ENCODE measurements around the gene KLHL10. TPM values are rescaled to one million over a fixed set of nuclear protein-coding genes. Genes with fewer than 3 reads are reported as not detected.

KLHL10 gene
- total and polyA plus RNA-seq, 2 experiments from 2014 or later = 0.13 to 0.42 TPM

DNA sequence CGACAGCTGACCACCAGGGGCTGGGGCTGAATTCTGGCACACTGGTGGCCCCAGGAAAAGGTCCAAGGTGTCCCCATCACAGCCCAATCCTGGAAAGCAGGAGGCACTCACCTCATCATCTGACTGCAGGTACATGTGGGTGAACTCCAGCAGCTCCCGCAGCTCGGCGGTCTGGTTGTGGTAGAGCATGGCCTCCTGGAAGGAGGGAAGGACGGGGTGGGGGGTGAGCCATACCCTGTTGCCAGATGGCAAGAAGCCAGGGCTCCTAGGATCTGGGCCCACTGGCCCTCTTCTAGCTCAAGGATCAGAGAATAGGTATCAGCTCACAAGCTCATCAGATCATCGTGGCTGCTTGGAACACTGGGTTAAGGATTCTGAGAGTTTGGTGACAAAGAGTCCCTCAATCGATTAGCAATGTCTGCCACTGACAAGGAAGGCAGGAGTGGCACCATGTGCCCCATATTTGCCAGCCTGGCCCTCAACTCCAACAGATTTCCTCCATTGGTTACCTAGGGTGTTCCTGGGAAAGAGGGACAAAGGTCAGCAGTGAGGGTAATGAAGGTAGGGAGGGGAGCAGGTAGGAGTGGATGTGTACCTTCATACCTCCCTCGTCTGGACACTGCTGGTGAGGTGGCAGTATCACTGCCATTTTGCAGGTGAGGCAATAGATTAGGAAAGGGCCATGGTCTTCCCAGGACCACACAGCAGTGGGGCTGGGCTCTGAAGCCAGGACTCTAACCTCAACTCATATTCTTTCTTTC is 30.8 kb upstream of the KLHL10 start:
- Mint-ChIP-seq H3K4me3 (no peak overlapping the region), H3K36me3 (ENCODE audit: low read depth) (peaks cover 50% of the 10 kb centered on the region), H3K27me3 (ENCODE audit: insufficient read depth, low read depth, poor library complexity) (peaks cover 14% of the 10 kb centered on the region), H3K27ac (no peak overlapping the region), H3K4me1 (peaks cover 17% of the 10 kb centered on the region), H3K9me3 (peaks cover 9% of the 10 kb centered on the region; the same call in 2 of the 3 replicates)
- no peak overlapping the region for H2AFZ ChIP-seq
- peaks cover 11% of the 10 kb centered on the region for H3K4me1 ChIP-seq (ENCODE audit: insufficient read depth)
- TF ChIP-seq CREB1 (CRISPR knock-in tag; IDR thresholded peaks at IDR 0.05; ENCODE audit: low read depth) (no peak), NANOG (IDR thresholded peaks at IDR 0.05; ENCODE audit: borderline replicate concordance) (no peak), CTCF (conservative IDR thresholded peaks at IDR 0.05; ENCODE audit: low read depth in 2 of 2) (no peak), JUNB (IDR thresholded peaks at IDR 0.05; ENCODE audit: unreplicated experiment) (no peak), REST (IDR thresholded peaks at IDR 0.05; ENCODE audit: unreplicated experiment) (no peak), ZNF331 (CRISPR knock-in tag; IDR thresholded peaks at IDR 0.05; ENCODE audit: low read depth) (no peak), STAT1 (IDR thresholded peaks at IDR 0.05; ENCODE audit: unreplicated experiment) (no peak), POLR2AphosphoS5 (IDR thresholded peaks at IDR 0.05; ENCODE audit: low read depth) (no peak)
- TF ChIP-seq, protein P1, sequence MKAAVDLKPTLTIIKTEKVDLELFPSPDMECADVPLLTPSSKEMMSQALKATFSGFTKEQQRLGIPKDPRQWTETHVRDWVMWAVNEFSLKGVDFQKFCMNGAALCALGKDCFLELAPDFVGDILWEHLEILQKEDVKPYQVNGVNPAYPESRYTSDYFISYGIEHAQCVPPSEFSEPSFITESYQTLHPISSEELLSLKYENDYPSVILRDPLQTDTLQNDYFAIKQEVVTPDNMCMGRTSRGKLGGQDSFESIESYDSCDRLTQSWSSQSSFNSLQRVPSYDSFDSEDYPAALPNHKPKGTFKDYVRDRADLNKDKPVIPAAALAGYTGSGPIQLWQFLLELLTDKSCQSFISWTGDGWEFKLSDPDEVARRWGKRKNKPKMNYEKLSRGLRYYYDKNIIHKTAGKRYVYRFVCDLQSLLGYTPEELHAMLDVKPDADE (IDR thresholded peaks at IDR 0.05) = no peak
- TF ChIP-seq, protein P2, sequence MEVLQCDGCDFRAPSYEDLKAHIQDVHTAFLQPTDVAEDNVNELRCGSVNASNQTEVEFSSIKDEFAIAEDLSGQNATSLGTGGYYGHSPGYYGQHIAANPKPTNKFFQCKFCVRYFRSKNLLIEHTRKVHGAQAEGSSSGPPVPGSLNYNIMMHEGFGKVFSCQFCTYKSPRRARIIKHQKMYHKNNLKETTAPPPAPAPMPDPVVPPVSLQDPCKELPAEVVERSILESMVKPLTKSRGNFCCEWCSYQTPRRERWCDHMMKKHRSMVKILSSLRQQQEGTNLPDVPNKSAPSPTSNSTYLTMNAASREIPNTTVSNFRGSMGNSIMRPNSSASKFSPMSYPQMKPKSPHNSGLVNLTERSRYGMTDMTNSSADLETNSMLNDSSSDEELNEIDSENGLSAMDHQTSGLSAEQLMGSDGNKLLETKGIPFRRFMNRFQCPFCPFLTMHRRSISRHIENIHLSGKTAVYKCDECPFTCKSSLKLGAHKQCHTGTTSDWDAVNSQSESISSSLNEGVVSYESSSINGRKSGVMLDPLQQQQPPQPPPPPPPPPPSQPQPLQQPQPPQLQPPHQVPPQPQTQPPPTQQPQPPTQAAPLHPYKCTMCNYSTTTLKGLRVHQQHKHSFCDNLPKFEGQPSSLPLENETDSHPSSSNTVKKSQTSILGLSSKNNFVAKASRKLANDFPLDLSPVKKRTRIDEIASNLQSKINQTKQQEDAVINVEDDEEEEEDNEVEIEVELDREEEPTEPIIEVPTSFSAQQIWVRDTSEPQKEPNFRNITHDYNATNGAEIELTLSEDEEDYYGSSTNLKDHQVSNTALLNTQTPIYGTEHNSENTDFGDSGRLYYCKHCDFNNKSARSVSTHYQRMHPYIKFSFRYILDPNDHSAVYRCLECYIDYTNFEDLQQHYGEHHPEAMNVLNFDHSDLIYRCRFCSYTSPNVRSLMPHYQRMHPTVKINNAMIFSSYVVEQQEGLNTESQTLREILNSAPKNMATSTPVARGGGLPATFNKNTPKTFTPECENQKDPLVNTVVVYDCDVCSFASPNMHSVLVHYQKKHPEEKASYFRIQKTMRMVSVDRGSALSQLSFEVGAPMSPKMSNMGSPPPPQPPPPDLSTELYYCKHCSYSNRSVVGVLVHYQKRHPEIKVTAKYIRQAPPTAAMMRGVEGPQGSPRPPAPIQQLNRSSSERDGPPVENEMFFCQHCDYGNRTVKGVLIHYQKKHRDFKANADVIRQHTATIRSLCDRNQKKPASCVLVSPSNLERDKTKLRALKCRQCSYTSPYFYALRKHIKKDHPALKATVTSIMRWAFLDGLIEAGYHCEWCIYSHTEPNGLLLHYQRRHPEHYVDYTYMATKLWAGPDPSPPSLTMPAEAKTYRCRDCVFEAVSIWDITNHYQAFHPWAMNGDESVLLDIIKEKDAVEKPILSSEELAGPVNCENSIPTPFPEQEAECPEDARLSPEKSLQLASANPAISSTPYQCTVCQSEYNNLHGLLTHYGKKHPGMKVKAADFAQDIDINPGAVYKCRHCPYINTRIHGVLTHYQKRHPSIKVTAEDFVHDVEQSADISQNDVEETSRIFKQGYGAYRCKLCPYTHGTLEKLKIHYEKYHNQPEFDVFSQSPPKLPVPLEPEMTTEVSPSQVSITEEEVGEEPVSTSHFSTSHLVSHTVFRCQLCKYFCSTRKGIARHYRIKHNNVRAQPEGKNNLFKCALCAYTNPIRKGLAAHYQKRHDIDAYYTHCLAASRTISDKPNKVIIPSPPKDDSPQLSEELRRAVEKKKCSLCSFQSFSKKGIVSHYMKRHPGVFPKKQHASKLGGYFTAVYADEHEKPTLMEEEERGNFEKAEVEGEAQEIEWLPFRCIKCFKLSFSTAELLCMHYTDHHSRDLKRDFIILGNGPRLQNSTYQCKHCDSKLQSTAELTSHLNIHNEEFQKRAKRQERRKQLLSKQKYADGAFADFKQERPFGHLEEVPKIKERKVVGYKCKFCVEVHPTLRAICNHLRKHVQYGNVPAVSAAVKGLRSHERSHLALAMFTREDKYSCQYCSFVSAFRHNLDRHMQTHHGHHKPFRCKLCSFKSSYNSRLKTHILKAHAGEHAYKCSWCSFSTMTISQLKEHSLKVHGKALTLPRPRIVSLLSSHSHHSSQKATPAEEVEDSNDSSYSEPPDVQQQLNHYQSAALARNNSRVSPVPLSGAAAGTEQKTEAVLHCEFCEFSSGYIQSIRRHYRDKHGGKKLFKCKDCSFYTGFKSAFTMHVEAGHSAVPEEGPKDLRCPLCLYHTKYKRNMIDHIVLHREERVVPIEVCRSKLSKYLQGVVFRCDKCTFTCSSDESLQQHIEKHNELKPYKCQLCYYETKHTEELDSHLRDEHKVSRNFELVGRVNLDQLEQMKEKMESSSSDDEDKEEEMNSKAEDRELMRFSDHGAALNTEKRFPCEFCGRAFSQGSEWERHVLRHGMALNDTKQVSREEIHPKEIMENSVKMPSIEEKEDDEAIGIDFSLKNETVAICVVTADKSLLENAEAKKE (CRISPR knock-in tag; IDR thresholded peaks at IDR 0.05) = no peak
- H3K36me3 ChIP-seq (ENCODE audit: insufficient read depth) = no peaks in the 10 kb centered on the region
- H3K9me2 ChIP-seq (ENCODE audit: insufficient read depth) = no peaks in the 10 kb centered on the region
- no peak for DNase-seq (ENCODE audit: low spot score)
- H3K4me2 ChIP-seq = no peak overlapping the region
- ATAC-seq = no peak
- H3K79me2 ChIP-seq (replicated peaks; ENCODE audit: insufficient read depth) = peaks cover 9% of the 10 kb centered on the region
- peaks cover 9% of the 10 kb centered on the region for H3K27me3 ChIP-seq (ENCODE audit: insufficient read depth)
- H3K27ac ChIP-seq (ENCODE audit: low read depth) = no peak overlapping the region
- no peak overlapping the region for H3K4me3 ChIP-seq
- no peaks in the 10 kb centered on the region; the same call in 1 of the 2 replicates for H3F3A ChIP-seq (replicated peaks; ENCODE audit: low read depth)
- no peaks in the 10 kb centered on the region; the same call in 1 of the 2 replicates for H4K20me1 ChIP-seq (replicated peaks; ENCODE audit: insufficient read depth)

Measured in GM23338 (cell line).